Body of pancreas (tissue), 4 donors: Measurements from ENCODE around the gene ERVV-1. TPM values are rescaled to one million over a fixed set of nuclear protein-coding genes. Genes with fewer than 3 reads are reported as not detected.
"Not testable (repeated sequence)": the region's sequence is repeated elsewhere in the genome, so short reads cannot be mapped to it uniquely, and the experiment has no call there.

Experiments used
- ATAC-seq: fragments of 150-250 bp; one replicate; pipeline ENCODE4 v1.9.1; 2016
- DNase-seq, 4 donors: peaks; one replicate each; pipeline ENCODE4 v3.0.0-alpha.2; 2019
- H3K27ac ChIP-seq, 4 donors: fragments of 200-600 bp; sonication (generic); 1 replicate in 3 of 4; 2 replicates in 1 of 4; pipeline versions ENCODE4 v1.5.1 to v1.6.1; 2016 to 2019; ENCODE audit warnings: mild to moderate bottlenecking in 1 of 4, mixed read lengths in 1 of 4, moderate library complexity in 1 of 4
- H3K27me3 ChIP-seq, 2 donors: fragments of 200-600 bp; sonication (generic); one replicate each; pipeline ENCODE4 v1.6.0; 2016; ENCODE audit warnings: mild to moderate bottlenecking in 1 of 2
- H3K36me3 ChIP-seq, 2 donors: fragments of 200-600 bp; sonication (generic); replicated peaks in 1 of 2; 2 replicates each; pipeline ENCODE4 v1.5.1; 2016; ENCODE audit warnings: low read depth in 2 of 2; ENCODE audit not compliant: insufficient read depth in 1 of 2
- H3K4me1 ChIP-seq: fragments of 200-600 bp; sonication (generic); one replicate; pipeline ENCODE4 v1.6.0; 2016
- H3K4me3 ChIP-seq, 2 donors: fragments of 200-600 bp; sonication (generic); 1 replicate in 1 of 2; 2 replicates in 1 of 2; pipeline ENCODE4 v1.5.1; 2016 to 2019
- H3K9me3 ChIP-seq, 3 donors: fragments of 200-600 bp; sonication (generic); 1 replicate in 2 of 3; 2 replicates in 1 of 3; pipeline ENCODE4 v1.5.1; 2016
- CTCF ChIP-seq, 7 experiments: fragments of 450-650 bp in 4 of 7; fragments of 200-600 bp in 3 of 7; sonication (generic) in 3 of 7; IDR thresholded peaks; one replicate each; pipeline ENCODE4 v1.5.1; 2016 to 2019; ENCODE audit warnings: antibody characterized with exemption in 7 of 7
- POLR2A ChIP-seq, 3 donors: fragments of 450-650 bp; IDR thresholded peaks; one replicate each; pipeline ENCODE4 v1.6.1; 2016; ENCODE audit warnings: antibody characterized with exemption in 3 of 3, mild to moderate bottlenecking in 2 of 3
- WGBS, 2 donors: methylation state at CpG; one replicate each; pipeline ENCODE4 v1.1.5; 2017; 5-methylcytosine and 5-hydroxymethylcytosine counted together
- intact Hi-C: fragments of 100-400 bp; cut with DNase I; formaldehyde crosslinking; loops from one replicate; pipeline ENCODE4 v1.15.1; 2023
- total RNA-seq, 2 donors: library from RNA; depleted of rRNA; stranded (reverse); fragments of >200 nt; gene quantifications; one replicate each; pipeline ENCODE4 v1.1.0, GENCODE V29; 2016

The ERVV-1 gene
- total RNA-seq, 2 donors from 2014 or later, result not detected

- intact Hi-C loops, result no loop called here
- Histone ChIP-seq H3K36me3 (no peaks in the 10 kb centered on the region), H3K4me1 (no peaks in the 10 kb centered on the region), H3K4me3 (no peak overlapping the region), H3K27ac (no peak overlapping the region), H3K27me3 (no peaks in the 10 kb centered on the region), H3K9me3 (peaks cover 0 to 7% (median 0%) of the 10 kb centered on the region in 3 donors)
- 78 to 84% methylated on average over 6 of the region's 6 CpGs for WGBS, 2 donors
- ATAC-seq (no peak), DNase-seq (no peak)
- TF ChIP-seq CTCF (IDR thresholded peaks at IDR 0.05), result no peak
- no peak for TF ChIP-seq POLR2A (IDR thresholded peaks at IDR 0.05)
Observed at GRCh38 chr19:53012006-53012405, 1.7 kb upstream of the ERVV-1 start.

- WGBS, 2 donors, result 81 to 85% methylated on average over 2 of the region's 2 CpGs
- Histone ChIP-seq H3K36me3 (no peaks in the 10 kb centered on the region), H3K4me1 (no peaks in the 10 kb centered on the region), H3K27ac (no peak overlapping the region), H3K27me3 (no peaks in the 10 kb centered on the region), H3K9me3 (peaks cover 0 to 7% (median under 1%) of the 10 kb centered on the region in 3 donors), H3K4me3 (no peak overlapping the region)
- ATAC-seq (no peak), DNase-seq (no peak)
- intact Hi-C loops, result no loop called here
- TF ChIP-seq POLR2A (IDR thresholded peaks at IDR 0.05), result no peak
- TF ChIP-seq CTCF (IDR thresholded peaks at IDR 0.05), result no peak
Observed at GRCh38 chr19:53015159-53015558, 1.4 kb downstream of the ERVV-1 start.

- H3K27me3 ChIP-seq, result no peaks in the 10 kb centered on the region
- TF ChIP-seq POLR2A (IDR thresholded peaks at IDR 0.05), result no peak
- TF ChIP-seq CTCF (IDR thresholded peaks at IDR 0.05), result no peak
- WGBS, 2 donors, result 52 to 65% methylated on average over 8 of the region's 8 CpGs
- intact Hi-C loops, result no loop called here
- H3K36me3 ChIP-seq, result no peaks in the 10 kb centered on the region
- H3K27ac ChIP-seq, result no peak overlapping the region
- peaks cover 0 to 9% (median 2%) of the 10 kb centered on the region in 3 donors for H3K9me3 ChIP-seq
- DNase-seq (no peak), ATAC-seq (no peak)
- no peak overlapping the region for H3K4me3 ChIP-seq
- no peaks in the 10 kb centered on the region for H3K4me1 ChIP-seq
Observed at GRCh38 chr19:53015730-53016129, 2.0 kb downstream of the ERVV-1 start.

GRCh38 chr19:53019684-53020083 is 6.0 kb downstream of the ERVV-1 start:
- peak in 1 of 4 donors; percentile 6 for DNase-seq
- peaks cover 0 to 15% (median 2%) of the 10 kb centered on the region in 3 donors for H3K9me3 ChIP-seq
- 8 to 11% methylated on average over 1 of the region's 1 CpG for WGBS, 2 donors

GRCh38 chr19:53028306-53028705 is 14.6 kb downstream of the ERVV-1 start:
- H3K4me1 ChIP-seq, DNase-seq, H3K36me3 ChIP-seq, ATAC-seq, H3K4me3 ChIP-seq, H3K27me3 ChIP-seq, H3K9me3 ChIP-seq, H3K27ac ChIP-seq, intact Hi-C loops: not testable (repeated sequence)
- WGBS, 2 donors, result 15 to 16% methylated on average over 3 to 7 of the region's 7 CpGs

More at GRCh38 chr19:53019684-53020083, 6.0 kb downstream of the ERVV-1 start:
- Histone ChIP-seq H3K4me3 (no peak overlapping the region), H3K27ac (no peak overlapping the region), H3K4me1 (no peaks in the 10 kb centered on the region), H3K36me3 (no peaks in the 10 kb centered on the region), H3K27me3 (no peaks in the 10 kb centered on the region)
- intact Hi-C loops, result no loop called here
- TF ChIP-seq POLR2A (IDR thresholded peaks at IDR 0.05) (no peak), CTCF (IDR thresholded peaks at IDR 0.05) (no peak)
- no peak for ATAC-seq
